WTC11 (cell line): ENCODE data around the gene P3H2. TPM values are rescaled to one million over a fixed set of nuclear protein-coding genes. Genes with fewer than 3 reads are reported as not detected.

ENCODE experiments used
- ATAC-seq: fragments of 200-7000 bp; cut with Tn5 transposase; 2 replicates; pipeline ENCODE4 v1.10.0; 2021; ENCODE audit warnings: mild to moderate bottlenecking, moderate library complexity
- CTCF ChIA-PET: fragments of 300-600 bp; sonication (Branson Sonifier 250); formaldehyde crosslinking; loops from one replicate; lab custom pipeline; 2021; ENCODE audit warnings: antibody characterized with exemption; lab: Charles Lee
- POLR2A ChIA-PET: fragments of 350-600 bp; sonication (Branson Sonifier 250); formaldehyde crosslinking; loops from one replicate; lab custom pipeline; 2021; ENCODE audit warnings: antibody characterized with exemption; lab: Charles Lee
- DNase-seq: peaks from one replicate; pipeline ENCODE4 v3.0.0; 2021; ENCODE audit warnings: low spot score
- H3K27ac Mint-ChIP-seq: 2 replicates; pipeline ENCODE4 v1.8.0; 2021; ENCODE audit warnings: mixed read lengths
- H3K27me3 Mint-ChIP-seq: 2 replicates; pipeline ENCODE4 v1.8.0; 2021; ENCODE audit warnings: low read depth, mild to moderate bottlenecking, moderate library complexity, mixed read lengths
- H3K36me3 Mint-ChIP-seq: 2 replicates; pipeline ENCODE4 v1.8.0; 2021; ENCODE audit warnings: mixed read lengths
- H3K4me1 Mint-ChIP-seq: 2 replicates; pipeline ENCODE4 v1.8.0; 2022; ENCODE audit warnings: mixed read lengths
- H3K4me3 Mint-ChIP-seq: 2 replicates; pipeline ENCODE4 v1.8.0; 2021; ENCODE audit warnings: mild to moderate bottlenecking, moderate library complexity, mixed read lengths
- H3K9me3 Mint-ChIP-seq: 2 replicates; pipeline ENCODE4 v1.8.0; 2021; ENCODE audit warnings: mixed read lengths
- CBFB ChIP-seq: sonication (generic); formaldehyde crosslinking; IDR thresholded peaks from 2 replicates; pipeline ENCODE4 v1.8.1; 2022; ENCODE audit warnings: mild to moderate bottlenecking, low read depth, missing genetic modification reagents
- E2F5 ChIP-seq: sonication (generic); formaldehyde crosslinking; IDR thresholded peaks from 2 replicates; pipeline ENCODE4 v1.8.1; 2022; ENCODE audit warnings: mild to moderate bottlenecking, moderate library complexity, missing genetic modification reagents
- ELF4 ChIP-seq: sonication (generic); formaldehyde crosslinking; IDR thresholded peaks from 2 replicates; pipeline ENCODE4 v1.8.1; 2022; ENCODE audit warnings: low read depth, mild to moderate bottlenecking, moderate library complexity, missing genetic modification reagents
- FOXK1 ChIP-seq: sonication (generic); formaldehyde crosslinking; IDR thresholded peaks from 2 replicates; pipeline ENCODE4 v1.8.0; 2022; ENCODE audit warnings: mild to moderate bottlenecking, moderate library complexity, missing genetic modification reagents
- FOXP4 ChIP-seq: sonication (generic); formaldehyde crosslinking; IDR thresholded peaks from 2 replicates; pipeline ENCODE4 v1.8.0; 2022; ENCODE audit warnings: mild to moderate bottlenecking, missing genetic modification reagents
- GRHL2 ChIP-seq: fragments of 250-450 bp; sonication (Bioruptor Pico); IDR thresholded peaks from 2 replicates; pipeline ENCODE4 v1.8.0; 2022; ENCODE audit warnings: mild to moderate bottlenecking, moderate library complexity; ENCODE audit not compliant: insufficient replicate concordance, severe bottlenecking
- MXD4 ChIP-seq: fragments of 250-450 bp; sonication (Bioruptor Pico); IDR thresholded peaks from 2 replicates; pipeline ENCODE4 v1.8.0; 2021; ENCODE audit warnings: mild to moderate bottlenecking, moderate library complexity, borderline replicate concordance
- MYBL2 ChIP-seq: sonication (generic); formaldehyde crosslinking; IDR thresholded peaks from 2 replicates; pipeline ENCODE4 v1.8.1; 2023; ENCODE audit warnings: mild to moderate bottlenecking, moderate library complexity, missing genetic modification reagents
- NR3C1 ChIP-seq: sonication (generic); formaldehyde crosslinking; conservative IDR thresholded peaks from 2 replicates; pipeline ENCODE4 v1.8.1; 2023; ENCODE audit warnings: low read depth, mild to moderate bottlenecking, missing genetic modification reagents
- OVOL2 ChIP-seq: fragments of 250-450 bp; sonication (Bioruptor Pico); IDR thresholded peaks from 2 replicates; pipeline ENCODE4 v1.9.0; 2021; ENCODE audit warnings: mild to moderate bottlenecking, borderline replicate concordance
- RORB ChIP-seq: fragments of 250-450 bp; sonication (Bioruptor Pico); IDR thresholded peaks from 2 replicates; pipeline ENCODE4 v1.9.0; 2021; ENCODE audit warnings: mild to moderate bottlenecking
- SP1 ChIP-seq: sonication (generic); formaldehyde crosslinking; conservative IDR thresholded peaks from 2 replicates; pipeline ENCODE4 v1.8.1; 2022; ENCODE audit warnings: missing genetic modification reagents
- TEAD4 ChIP-seq: sonication (generic); formaldehyde crosslinking; IDR thresholded peaks from 2 replicates; pipeline ENCODE4 v1.8.0; 2022; ENCODE audit warnings: mild to moderate bottlenecking, missing genetic modification reagents
- ZNF232 ChIP-seq: sonication (generic); formaldehyde crosslinking; IDR thresholded peaks from 2 replicates; pipeline ENCODE4 v1.8.0; 2022; ENCODE audit warnings: mild to moderate bottlenecking, missing genetic modification reagents
- ZNF396 ChIP-seq: fragments of 250-450 bp; sonication (Bioruptor Pico); IDR thresholded peaks from 2 replicates; pipeline ENCODE4 v1.8.0; 2021; ENCODE audit warnings: mild to moderate bottlenecking, moderate library complexity, borderline replicate concordance
- ZNF512 ChIP-seq: sonication (generic); formaldehyde crosslinking; IDR thresholded peaks from 2 replicates; pipeline ENCODE4 v1.8.1; 2022; ENCODE audit warnings: missing genetic modification reagents, borderline replicate concordance
- total RNA-seq: library from RNA; stranded (reverse); gene quantifications from 3 replicates; pipeline ENCODE4 v1.2.3, GENCODE V29; 2021
- TF ChIP-seq, protein P1 (sequence below): fragments of 250-450 bp; sonication (Bioruptor Pico); IDR thresholded peaks from 2 replicates; pipeline ENCODE4 v2.1.2; 2022; ENCODE audit warnings: mild to moderate bottlenecking, moderate library complexity
- TF ChIP-seq, protein P2 (sequence below): fragments of 250-450 bp; sonication (Bioruptor Pico); IDR thresholded peaks from 2 replicates; pipeline ENCODE4 v1.8.0; 2021; ENCODE audit warnings: mild to moderate bottlenecking
- TF ChIP-seq, protein P3 (sequence below): fragments of 250-450 bp; sonication (Bioruptor Pico); IDR thresholded peaks from 2 replicates; pipeline ENCODE4 v1.9.0; 2021; ENCODE audit warnings: mild to moderate bottlenecking
- TF ChIP-seq, protein P4 (sequence below): sonication (generic); formaldehyde crosslinking; IDR thresholded peaks from 2 replicates; pipeline ENCODE4 v1.8.1; 2022; ENCODE audit warnings: low read depth, mild to moderate bottlenecking, moderate library complexity, missing genetic modification reagents, borderline replicate concordance
- TF ChIP-seq, protein P5 (sequence below): fragments of 200-600 bp; IDR thresholded peaks from 2 replicates; pipeline ENCODE4 v1.8.0; 2022; ENCODE audit warnings: antibody characterized with exemption

Gene P3H2
- total RNA-seq, 1 experiment from 2014 or later = 29.4 TPM

DNA sequence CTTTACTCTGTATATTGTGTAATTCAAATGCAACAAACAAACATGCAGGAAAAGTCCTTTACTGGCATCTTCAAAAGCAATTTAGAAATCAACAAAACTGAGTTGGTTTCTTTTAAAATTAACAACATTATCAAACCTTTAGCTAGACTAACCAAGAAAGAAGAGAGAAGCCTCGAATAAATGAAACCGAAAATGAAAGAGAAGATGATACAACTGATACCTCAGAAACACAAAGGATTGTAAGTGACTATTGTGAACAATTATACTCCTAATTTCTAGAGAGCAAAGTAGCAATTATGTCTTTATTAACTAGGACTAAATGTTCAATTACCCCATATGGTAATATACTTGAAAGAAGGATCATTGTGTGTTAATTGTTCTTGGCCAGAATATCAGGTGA lies 49.2 kb upstream of the P3H2 start (continued):
- TF ChIP-seq E2F5 (CRISPR knock-in tag) (no peak), SP1 (CRISPR knock-in tag) (no peak), FOXP4 (CRISPR knock-in tag) (no peak), ZNF512 (CRISPR knock-in tag) (no peak), ZNF232 (CRISPR knock-in tag) (no peak), CBFB (CRISPR knock-in tag) (no peak), MXD4 (CRISPR knock-in tag) (no peak), TEAD4 (CRISPR knock-in tag) (no peak)

GRCh38 chr3:190169243-190169642 lies 48.5 kb upstream of the P3H2 start:
- peaks cover 48% of the 10 kb centered on the region for H3K4me1 Mint-ChIP-seq
- CTCF ChIA-PET = no interaction called here
- peaks cover 15% of the 10 kb centered on the region for H3K9me3 Mint-ChIP-seq
- H3K27ac Mint-ChIP-seq = no peak overlapping the region
- no peak for TF ChIP-seq FOXK1 (CRISPR knock-in tag)
- TF ChIP-seq, protein P1, sequence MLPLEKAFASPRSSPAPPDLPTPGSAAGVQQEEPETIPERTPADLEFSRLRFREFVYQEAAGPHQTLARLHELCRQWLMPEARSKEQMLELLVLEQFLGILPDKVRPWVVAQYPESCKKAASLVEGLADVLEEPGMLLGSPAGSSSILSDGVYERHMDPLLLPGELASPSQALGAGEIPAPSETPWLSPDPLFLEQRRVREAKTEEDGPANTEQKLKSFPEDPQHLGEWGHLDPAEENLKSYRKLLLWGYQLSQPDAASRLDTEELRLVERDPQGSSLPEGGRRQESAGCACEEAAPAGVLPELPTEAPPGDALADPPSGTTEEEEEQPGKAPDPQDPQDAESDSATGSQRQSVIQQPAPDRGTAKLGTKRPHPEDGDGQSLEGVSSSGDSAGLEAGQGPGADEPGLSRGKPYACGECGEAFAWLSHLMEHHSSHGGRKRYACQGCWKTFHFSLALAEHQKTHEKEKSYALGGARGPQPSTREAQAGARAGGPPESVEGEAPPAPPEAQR (CRISPR knock-in tag) = no peak
- TF ChIP-seq, protein P2, sequence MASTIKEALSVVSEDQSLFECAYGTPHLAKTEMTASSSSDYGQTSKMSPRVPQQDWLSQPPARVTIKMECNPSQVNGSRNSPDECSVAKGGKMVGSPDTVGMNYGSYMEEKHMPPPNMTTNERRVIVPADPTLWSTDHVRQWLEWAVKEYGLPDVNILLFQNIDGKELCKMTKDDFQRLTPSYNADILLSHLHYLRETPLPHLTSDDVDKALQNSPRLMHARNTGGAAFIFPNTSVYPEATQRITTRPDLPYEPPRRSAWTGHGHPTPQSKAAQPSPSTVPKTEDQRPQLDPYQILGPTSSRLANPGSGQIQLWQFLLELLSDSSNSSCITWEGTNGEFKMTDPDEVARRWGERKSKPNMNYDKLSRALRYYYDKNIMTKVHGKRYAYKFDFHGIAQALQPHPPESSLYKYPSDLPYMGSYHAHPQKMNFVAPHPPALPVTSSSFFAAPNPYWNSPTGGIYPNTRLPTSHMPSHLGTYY (CRISPR knock-in tag) = no peak
- TF ChIP-seq, protein P3, sequence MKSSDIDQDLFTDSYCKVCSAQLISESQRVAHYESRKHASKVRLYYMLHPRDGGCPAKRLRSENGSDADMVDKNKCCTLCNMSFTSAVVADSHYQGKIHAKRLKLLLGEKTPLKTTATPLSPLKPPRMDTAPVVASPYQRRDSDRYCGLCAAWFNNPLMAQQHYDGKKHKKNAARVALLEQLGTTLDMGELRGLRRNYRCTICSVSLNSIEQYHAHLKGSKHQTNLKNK (CRISPR knock-in tag) = no peak
- TF ChIP-seq MXD4 (CRISPR knock-in tag) = no peak
- TF ChIP-seq, protein P4, sequence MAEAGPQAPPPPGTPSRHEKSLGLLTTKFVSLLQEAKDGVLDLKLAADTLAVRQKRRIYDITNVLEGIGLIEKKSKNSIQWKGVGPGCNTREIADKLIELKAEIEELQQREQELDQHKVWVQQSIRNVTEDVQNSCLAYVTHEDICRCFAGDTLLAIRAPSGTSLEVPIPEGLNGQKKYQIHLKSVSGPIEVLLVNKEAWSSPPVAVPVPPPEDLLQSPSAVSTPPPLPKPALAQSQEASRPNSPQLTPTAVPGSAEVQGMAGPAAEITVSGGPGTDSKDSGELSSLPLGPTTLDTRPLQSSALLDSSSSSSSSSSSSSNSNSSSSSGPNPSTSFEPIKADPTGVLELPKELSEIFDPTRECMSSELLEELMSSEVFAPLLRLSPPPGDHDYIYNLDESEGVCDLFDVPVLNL (CRISPR knock-in tag) = no peak
- no peak for TF ChIP-seq ZNF396
- no peak for TF ChIP-seq OVOL2
- TF ChIP-seq, protein P5, sequence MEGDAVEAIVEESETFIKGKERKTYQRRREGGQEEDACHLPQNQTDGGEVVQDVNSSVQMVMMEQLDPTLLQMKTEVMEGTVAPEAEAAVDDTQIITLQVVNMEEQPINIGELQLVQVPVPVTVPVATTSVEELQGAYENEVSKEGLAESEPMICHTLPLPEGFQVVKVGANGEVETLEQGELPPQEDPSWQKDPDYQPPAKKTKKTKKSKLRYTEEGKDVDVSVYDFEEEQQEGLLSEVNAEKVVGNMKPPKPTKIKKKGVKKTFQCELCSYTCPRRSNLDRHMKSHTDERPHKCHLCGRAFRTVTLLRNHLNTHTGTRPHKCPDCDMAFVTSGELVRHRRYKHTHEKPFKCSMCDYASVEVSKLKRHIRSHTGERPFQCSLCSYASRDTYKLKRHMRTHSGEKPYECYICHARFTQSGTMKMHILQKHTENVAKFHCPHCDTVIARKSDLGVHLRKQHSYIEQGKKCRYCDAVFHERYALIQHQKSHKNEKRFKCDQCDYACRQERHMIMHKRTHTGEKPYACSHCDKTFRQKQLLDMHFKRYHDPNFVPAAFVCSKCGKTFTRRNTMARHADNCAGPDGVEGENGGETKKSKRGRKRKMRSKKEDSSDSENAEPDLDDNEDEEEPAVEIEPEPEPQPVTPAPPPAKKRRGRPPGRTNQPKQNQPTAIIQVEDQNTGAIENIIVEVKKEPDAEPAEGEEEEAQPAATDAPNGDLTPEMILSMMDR = no peak
- TF ChIP-seq MYBL2 (CRISPR knock-in tag) = no peak
- no peak for TF ChIP-seq ELF4 (CRISPR knock-in tag)
- TF ChIP-seq GRHL2 (CRISPR knock-in tag) = no peak
- no peak for TF ChIP-seq RORB (CRISPR knock-in tag)
- no peak for TF ChIP-seq SP1 (CRISPR knock-in tag)
- TF ChIP-seq TEAD4 (CRISPR knock-in tag) = no peak
- TF ChIP-seq NR3C1 = no peak
- TF ChIP-seq CBFB (CRISPR knock-in tag) = no peak
- POLR2A ChIA-PET = no interaction called here
- H3K4me3 Mint-ChIP-seq = no peak overlapping the region
- H3K27me3 Mint-ChIP-seq = no peaks in the 10 kb centered on the region
- no peak for DNase-seq
- peaks cover 2% of the 10 kb centered on the region for H3K36me3 Mint-ChIP-seq
- no peak; the same call in 1 of the 2 replicates for ATAC-seq
